HT1080 (cell line): ENCODE data around the gene PHC3. TPM values are rescaled to one million over a fixed set of nuclear protein-coding genes. Genes with fewer than 3 reads are reported as not detected.

Source experiments
- DNase-seq: peaks from one replicate; pipeline ENCODE4 v3.0.0-alpha.2; 2015; ENCODE audit warnings: low read depth
- total RNA-seq: library from RNA; depleted of rRNA; stranded (reverse); fragments of >200 nt; shearing (Covaris generic); gene quantifications from 2 replicates; pipeline ENCODE4 v1.2.3, GENCODE V29; 2014

The PHC3 gene
- total RNA-seq, 1 experiment from 2014 or later, result 21.2 TPM

GRCh38 chr3:170079536-170080165, 101.9 kb downstream of the PHC3 start:
- no peak for DNase-seq

- DNase-seq, result no peak
Observed at GRCh38 chr3:170078620-170079281, 102.8 kb downstream of the PHC3 start.

DNA sequence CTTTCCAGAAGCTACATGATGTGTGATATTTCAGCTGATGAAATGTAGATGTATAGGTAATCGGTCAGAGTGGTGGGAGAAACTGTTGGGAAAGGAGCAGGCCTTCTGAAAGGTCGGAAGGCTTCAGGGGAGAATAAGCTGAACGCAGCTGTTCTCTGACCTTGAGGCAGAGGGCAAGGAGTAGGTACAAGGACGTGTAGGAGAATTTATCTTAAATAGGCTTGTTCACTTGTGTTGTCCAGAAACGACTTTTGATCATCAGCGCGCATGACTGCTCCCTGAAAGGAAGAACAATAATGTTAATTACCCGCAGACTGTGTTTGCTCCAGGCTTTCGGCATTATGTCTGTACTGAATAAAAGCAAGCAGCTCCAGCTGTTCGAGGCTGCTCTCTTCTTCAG, 104.2 kb downstream of the PHC3 start:
- DNase-seq, result no peak

DNA sequence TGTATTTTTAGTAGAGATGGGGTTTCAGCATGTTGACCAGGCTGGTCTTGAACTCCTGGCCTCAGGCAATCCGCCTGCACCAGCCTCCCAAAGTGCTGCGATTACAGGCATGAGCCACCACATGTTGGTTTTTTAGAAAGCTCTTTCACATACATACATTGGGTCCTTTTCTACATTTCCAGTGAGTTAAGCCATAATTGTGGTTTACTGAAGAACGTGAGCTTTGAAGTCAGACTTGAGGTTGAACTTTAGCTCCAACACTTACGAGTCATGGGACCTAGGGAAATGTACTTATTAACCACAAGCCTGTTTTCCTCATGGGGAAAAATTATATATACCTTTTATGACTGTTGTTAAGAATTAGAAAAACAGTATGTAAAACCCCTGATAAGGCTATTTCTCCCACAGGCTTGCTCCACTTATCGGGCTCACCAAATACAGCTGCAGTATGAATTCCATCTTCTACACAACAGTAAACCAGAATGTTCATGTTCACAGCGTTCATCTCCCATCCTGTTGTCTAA, 104.8 kb downstream of the PHC3 start:
- DNase-seq, result peak; percentile 78

DNA sequence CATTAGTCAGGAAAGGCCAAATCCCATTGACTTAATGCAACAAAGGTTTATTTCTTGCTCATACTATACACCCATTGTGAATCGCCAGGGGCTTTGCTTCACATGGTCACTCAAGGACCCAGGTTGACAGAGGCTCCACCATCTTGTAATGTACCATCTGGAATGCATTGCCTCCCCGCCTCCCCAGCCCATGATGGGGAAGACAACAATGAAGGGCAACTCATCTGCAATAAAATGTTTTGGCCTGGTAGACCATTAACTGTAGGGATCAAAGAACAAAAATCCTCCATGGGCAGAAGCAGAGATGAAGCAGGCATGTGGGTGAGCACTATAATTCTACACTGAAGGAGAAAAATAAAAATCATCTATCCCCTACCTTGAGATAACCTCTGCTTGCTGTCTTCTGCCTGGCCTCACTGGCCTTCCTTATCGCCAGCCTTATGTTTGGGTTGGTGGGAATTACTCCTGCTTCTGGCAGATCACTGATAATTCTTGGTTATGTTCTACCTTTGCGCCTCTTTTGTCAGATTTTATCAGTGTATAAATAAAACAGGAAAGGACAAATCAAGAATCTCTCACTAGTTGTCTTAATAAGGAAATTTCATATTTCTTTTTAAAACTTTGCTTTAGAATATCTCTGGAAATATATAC, 106.0 kb downstream of the PHC3 start:
- no peak for DNase-seq

DNA sequence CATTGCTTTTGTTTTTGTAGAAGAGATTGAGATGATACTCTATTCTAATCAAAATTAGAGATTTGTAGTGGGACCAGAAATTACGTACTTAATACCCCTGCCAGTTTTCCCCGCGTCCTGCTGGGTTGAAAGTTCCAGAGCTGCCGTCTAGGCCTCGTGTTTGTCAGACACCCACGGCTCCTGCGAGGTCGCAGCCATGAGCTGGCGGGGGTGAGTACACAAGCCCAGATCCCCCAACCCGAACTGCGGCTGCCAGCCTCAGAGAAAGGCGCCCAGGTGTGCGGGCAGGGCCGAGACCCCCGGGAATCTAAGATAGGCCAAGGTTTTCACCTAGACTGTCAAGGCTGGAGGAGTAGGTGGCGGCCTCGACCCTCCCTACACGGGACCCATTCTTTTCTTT, 117.4 kb downstream of the PHC3 start:
- DNase-seq, result no peak

GRCh38 chr3:170063691-170064090, 117.8 kb downstream of the PHC3 start:
- DNase-seq, result no peak

DNA sequence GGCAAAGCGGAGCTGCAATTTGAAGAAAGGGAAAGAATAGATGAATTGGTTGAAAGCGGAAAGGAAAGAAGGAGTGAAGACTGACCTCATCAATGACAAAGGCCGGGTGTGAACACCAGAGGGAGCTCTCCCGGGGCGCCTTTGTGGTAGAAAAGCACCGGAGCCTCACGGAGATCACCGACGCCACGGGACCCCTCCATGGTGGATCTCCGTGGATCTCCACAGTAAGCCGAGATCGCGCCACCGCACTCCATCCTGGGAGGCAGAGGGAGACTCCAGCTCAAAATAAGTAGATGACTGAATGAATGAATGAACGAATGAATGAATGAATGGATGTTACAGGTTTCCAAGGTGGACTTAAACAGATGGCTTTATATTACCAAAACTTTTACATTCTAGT, 118.8 kb downstream of the PHC3 start:
- DNase-seq, result no peak

GRCh38 chr3:170062068-170062467, 119.5 kb downstream of the PHC3 start:
- no peak for DNase-seq

GRCh38 chr3:170059447-170059846, 122.1 kb downstream of the PHC3 start:
- no peak for DNase-seq

GRCh38 chr3:170058127-170058526, 123.4 kb downstream of the PHC3 start:
- DNase-seq, result no peak

DNA sequence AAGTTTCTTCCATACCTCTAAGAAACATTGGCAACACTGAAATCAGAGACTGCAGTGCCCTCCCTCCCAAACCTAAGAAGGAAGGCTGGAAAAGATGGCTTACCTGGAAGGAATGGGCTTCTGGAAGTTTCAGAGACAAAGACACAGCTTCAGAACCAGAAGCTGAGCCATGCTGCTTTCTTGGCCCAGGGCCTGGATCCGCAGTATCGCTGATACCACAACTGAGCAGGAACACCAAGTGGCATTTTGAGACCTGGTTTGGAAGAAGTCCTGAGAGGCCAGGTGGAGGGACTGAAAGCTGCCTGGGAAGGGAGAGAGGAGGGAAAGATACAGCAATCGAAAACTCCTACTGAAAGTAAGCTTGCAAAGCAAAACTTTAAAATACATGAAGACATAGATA, 124.0 kb downstream of the PHC3 start:
- DNase-seq, result no peak

DNA sequence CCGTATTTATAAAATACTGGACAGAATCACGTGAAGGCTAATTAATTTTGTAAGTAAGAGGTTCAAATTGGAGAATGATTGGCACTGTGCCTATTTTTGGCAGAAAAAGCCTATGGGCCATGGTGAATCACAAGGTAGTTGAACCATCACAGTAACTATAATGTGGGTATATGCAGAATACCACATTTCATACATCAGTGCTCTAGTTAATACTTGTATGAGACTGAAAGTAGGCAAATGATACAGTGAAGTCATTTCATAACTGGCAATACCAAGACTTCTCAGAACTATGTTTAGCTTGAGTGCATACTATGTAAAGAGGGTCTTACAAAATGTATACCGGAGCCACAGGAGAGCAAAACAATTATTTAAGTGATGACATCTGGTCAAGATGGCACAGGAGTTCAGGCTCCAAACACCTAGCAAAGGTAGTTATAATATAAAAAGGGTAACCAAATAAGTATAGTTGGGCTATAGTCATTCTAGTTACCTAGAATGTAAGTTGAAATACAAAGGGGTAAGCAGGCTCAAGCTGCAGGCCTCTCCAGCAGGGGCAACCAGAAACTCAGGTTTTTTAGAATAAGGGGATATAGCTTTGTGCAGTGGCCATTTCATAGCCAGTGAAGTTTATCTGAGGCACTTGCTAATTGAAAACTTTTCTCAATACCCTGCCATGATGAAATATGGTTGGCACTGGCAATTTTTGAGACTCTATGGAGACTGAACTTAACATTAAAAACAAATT, 124.7 kb downstream of the PHC3 start:
- DNase-seq, result no peak

GRCh38 chr3:170055209-170055608, 126.3 kb downstream of the PHC3 start:
- DNase-seq, result peak; percentile 71

- no peak for DNase-seq
Observed at GRCh38 chr3:170054204-170054603, 127.3 kb downstream of the PHC3 start.

- no peak for DNase-seq
Observed at GRCh38 chr3:170052398-170052797, 129.1 kb downstream of the PHC3 start.

- no peak for DNase-seq
Observed at GRCh38 chr3:170050753-170051152, 130.8 kb downstream of the PHC3 start.

DNA sequence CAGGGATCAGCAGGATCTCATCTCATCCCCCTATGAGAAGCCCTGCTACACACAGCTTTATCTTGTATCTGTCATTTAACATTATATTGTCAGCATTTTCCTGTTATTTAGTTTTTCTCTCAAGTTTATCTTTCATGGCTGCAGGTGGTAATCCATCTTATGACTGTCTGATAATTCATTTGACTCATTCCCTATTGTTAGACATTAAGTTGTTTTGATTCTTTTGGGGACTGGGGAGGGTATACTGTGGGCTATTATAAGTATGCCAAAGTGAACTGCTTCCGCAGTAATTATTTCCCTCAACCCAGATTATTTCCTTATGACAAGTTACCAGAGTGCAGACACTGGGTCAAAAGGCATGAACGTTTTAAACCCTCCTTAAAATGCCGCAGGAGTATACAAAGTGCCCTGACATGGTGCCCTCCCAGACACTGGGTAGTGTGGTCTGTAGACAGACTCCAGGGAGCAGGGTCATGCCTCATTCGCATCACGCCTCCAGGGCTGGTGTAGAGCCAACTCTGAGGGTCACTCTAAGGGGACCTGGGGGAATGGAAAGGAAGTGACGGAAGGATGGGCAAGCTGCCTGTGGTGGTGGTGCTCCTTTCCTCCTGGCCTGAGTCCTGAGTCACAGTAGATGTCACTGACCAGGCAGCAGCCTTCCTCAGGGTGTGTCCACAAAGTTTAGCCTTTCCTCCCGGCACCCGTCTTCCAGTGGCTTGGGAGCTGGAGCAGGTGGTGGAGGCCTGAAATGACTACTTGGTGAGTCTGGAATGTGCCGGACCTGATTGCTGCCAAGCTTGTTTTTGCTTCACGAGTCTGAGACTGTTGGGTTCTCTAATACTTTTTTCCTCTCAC, 132.2 kb downstream of the PHC3 start:
- peak; percentile 89 for DNase-seq

DNA sequence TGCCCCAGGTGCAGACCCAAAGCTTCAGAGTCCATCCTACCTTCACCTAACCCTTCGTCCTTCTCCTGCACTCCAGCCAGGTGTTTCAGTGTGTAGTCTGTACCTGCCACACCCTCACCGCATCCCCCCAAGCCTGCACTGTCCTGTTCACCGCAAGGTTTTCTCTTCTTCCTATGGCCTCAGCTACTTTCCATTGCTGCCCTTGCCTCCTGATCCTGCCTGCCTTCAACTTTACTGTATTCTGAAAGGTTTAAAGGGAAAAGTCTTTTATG, 134.5 kb downstream of the PHC3 start:
- DNase-seq, result no peak

- DNase-seq, result no peak
Observed at GRCh38 chr3:170046269-170047132, 135.0 kb downstream of the PHC3 start.
